SK-N-SH treated with all-trans-retinoic acid at 6 μM for 48 hours (cell line): ENCODE measurements around the gene VCAN.

Experiments used
- ATAC-seq: fragments of 200-7000 bp; cut with Tn5 transposase; 3 replicates; pipeline ENCODE4 v1.9.1; 2020; ENCODE audit warnings: mild to moderate bottlenecking, moderate library complexity
- ARNTL ChIP-seq: fragments of 450-650 bp; formaldehyde crosslinking; IDR thresholded peaks from 2 replicates; pipeline ENCODE4 v1.5.0; 2020; ENCODE audit warnings: low read depth, mild to moderate bottlenecking, moderate library complexity, borderline replicate concordance
- BACH2 ChIP-seq: fragments of 250-450 bp; sonication (Bioruptor Pico); IDR thresholded peaks from 2 replicates; pipeline ENCODE4 v1.9.0; 2021; ENCODE audit warnings: mild to moderate bottlenecking, borderline replicate concordance
- CSDC2 ChIP-seq: fragments of 250-450 bp; sonication (Bioruptor Pico); IDR thresholded peaks from 2 replicates; pipeline ENCODE4 v1.5.0; 2020; ENCODE audit warnings: mild to moderate bottlenecking, moderate library complexity
- ESRRG ChIP-seq: fragments of 250-450 bp; sonication (Bioruptor Pico); IDR thresholded peaks from 2 replicates; pipeline ENCODE4 v1.6.1; 2021; ENCODE audit warnings: mild to moderate bottlenecking
- GLIS3 ChIP-seq: fragments of 250-450 bp; sonication (Bioruptor Pico); IDR thresholded peaks from 2 replicates; pipeline ENCODE4 v1.5.0; 2020; ENCODE audit warnings: mild to moderate bottlenecking, moderate library complexity
- ISL1 ChIP-seq: fragments of 250-450 bp; sonication (Bioruptor Pico); IDR thresholded peaks from 2 replicates; pipeline ENCODE4 v2.1.2; 2022; ENCODE audit warnings: mild to moderate bottlenecking, moderate library complexity
- OSR1 ChIP-seq: fragments of 250-450 bp; sonication (Bioruptor Pico); IDR thresholded peaks from 2 replicates; pipeline ENCODE4 v1.8.0; 2022; ENCODE audit warnings: moderate library complexity, mild to moderate bottlenecking, inconsistent platforms
- PPARA ChIP-seq: fragments of 250-450 bp; sonication (Bioruptor Pico); IDR thresholded peaks from 2 replicates; pipeline ENCODE4 v1.5.0; 2020; ENCODE audit warnings: mild to moderate bottlenecking, borderline replicate concordance
- RARB ChIP-seq: fragments of 250-450 bp; sonication (Bioruptor Pico); IDR thresholded peaks from 2 replicates; pipeline ENCODE4 v1.8.0; 2021; ENCODE audit warnings: mild to moderate bottlenecking, moderate library complexity
- SNAI2 ChIP-seq: fragments of 250-450 bp; sonication (Bioruptor Pico); IDR thresholded peaks from 2 replicates; pipeline ENCODE4 v1.5.0; 2020; ENCODE audit warnings: mild to moderate bottlenecking, moderate library complexity
- TCF4 ChIP-seq: fragments of 250-450 bp; sonication (Bioruptor Pico); IDR thresholded peaks from 2 replicates; pipeline ENCODE4 v1.8.0; 2021; ENCODE audit warnings: mild to moderate bottlenecking, moderate library complexity, borderline replicate concordance
- TOX ChIP-seq: fragments of 250-450 bp; sonication (Bioruptor Pico); IDR thresholded peaks from 2 replicates; pipeline ENCODE4 v1.8.0; 2021; ENCODE audit warnings: mild to moderate bottlenecking, moderate library complexity, borderline replicate concordance
- ZC3H10 ChIP-seq: fragments of 250-450 bp; sonication (Bioruptor Pico); IDR thresholded peaks from 2 replicates; pipeline ENCODE4 v1.5.1; 2021; ENCODE audit warnings: mild to moderate bottlenecking, moderate library complexity
- ZFP3 ChIP-seq: fragments of 250-450 bp; sonication (Bioruptor Pico); IDR thresholded peaks from 2 replicates; pipeline ENCODE4 v1.5.0; 2020; ENCODE audit warnings: mild to moderate bottlenecking, moderate library complexity
- ZFP30 ChIP-seq: fragments of 450-650 bp; formaldehyde crosslinking; IDR thresholded peaks from 2 replicates; pipeline ENCODE4 v1.5.0; 2022; ENCODE audit warnings: mild to moderate bottlenecking, moderate library complexity
- ZNF565 ChIP-seq: fragments of 450-650 bp; formaldehyde crosslinking; conservative IDR thresholded peaks from 2 replicates; pipeline ENCODE4 v1.5.0; 2020; ENCODE audit warnings: low read depth, mild to moderate bottlenecking, moderate library complexity
- ZNF8 ChIP-seq: fragments of 450-650 bp; formaldehyde crosslinking; IDR thresholded peaks from 2 replicates; pipeline ENCODE4 v1.5.0; 2020; ENCODE audit warnings: mild to moderate bottlenecking, moderate library complexity
- TF ChIP-seq, protein P1 (sequence below): fragments of 250-450 bp; sonication (Bioruptor Pico); IDR thresholded peaks from 2 replicates; pipeline ENCODE4 v1.5.1; 2020; ENCODE audit warnings: low read depth, mild to moderate bottlenecking, moderate library complexity
- TF ChIP-seq, protein P2 (sequence below): fragments of 250-450 bp; sonication (Bioruptor Pico); IDR thresholded peaks from 2 replicates; pipeline ENCODE4 v1.5.0; 2020; ENCODE audit warnings: mild to moderate bottlenecking, moderate library complexity
- TF ChIP-seq, protein P3 (sequence below): fragments of 250-450 bp; sonication (Bioruptor Pico); IDR thresholded peaks from 2 replicates; pipeline ENCODE4 v1.5.1; 2021; ENCODE audit warnings: mild to moderate bottlenecking, moderate library complexity
- TF ChIP-seq, protein P4 (sequence below): fragments of 250-450 bp; sonication (Bioruptor Pico); IDR thresholded peaks from 2 replicates; pipeline ENCODE4 v1.8.0; 2021; ENCODE audit warnings: low read depth, mild to moderate bottlenecking, moderate library complexity, borderline replicate concordance
- TF ChIP-seq, protein P5 (sequence below): fragments of 250-450 bp; sonication (Bioruptor Pico); IDR thresholded peaks from 2 replicates; pipeline ENCODE4 v1.8.0; 2020; ENCODE audit warnings: mild to moderate bottlenecking, moderate library complexity, borderline replicate concordance

Gene VCAN

DNA sequence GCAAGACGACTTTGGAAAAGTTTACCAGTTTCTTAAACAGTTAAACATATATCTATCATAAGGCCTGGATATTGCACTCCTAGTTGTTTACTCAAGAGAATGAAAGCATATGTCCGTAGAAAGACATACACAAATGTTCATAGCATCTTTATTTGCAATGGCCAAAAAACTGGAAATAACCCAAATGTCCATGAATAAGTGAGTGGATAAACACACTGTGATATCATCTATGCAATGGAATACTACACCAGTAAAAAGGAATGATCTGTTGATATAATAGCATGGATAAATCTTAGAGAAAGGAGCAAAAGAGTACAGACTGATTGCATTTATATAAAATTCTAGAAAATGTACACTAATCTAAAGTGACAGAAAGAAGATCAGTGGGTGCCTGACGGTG lies 28.0 kb upstream of the VCAN start:
- ATAC-seq = no peak
- TF ChIP-seq, protein P1, sequence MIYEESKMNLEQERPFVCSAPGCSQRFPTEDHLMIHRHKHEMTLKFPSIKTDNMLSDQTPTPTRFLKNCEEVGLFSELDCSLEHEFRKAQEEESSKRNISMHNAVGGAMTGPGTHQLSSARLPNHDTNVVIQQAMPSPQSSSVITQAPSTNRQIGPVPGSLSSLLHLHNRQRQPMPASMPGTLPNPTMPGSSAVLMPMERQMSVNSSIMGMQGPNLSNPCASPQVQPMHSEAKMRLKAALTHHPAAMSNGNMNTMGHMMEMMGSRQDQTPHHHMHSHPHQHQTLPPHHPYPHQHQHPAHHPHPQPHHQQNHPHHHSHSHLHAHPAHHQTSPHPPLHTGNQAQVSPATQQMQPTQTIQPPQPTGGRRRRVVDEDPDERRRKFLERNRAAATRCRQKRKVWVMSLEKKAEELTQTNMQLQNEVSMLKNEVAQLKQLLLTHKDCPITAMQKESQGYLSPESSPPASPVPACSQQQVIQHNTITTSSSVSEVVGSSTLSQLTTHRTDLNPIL (CRISPR knock-in tag) = no peak
- TF ChIP-seq ARNTL (CRISPR knock-in tag) (no peak), PPARA (no peak)

DNA sequence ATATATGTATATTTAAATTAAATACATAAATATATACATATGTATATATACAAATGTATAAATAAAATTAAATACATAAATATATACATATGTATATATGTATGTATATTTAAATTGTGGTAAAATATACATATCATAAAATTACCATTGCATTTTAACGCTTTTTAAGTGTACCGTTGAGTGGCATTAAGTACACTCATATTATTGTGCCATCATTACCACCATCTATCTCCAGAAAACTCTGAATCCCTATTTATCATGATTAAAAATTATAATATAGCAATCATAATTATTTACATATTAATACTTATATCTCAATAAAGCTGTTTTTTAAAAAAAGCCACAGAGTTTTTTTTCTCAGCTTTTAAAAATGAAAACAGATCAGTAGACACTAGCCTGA lies 27.1 kb upstream of the VCAN start:
- TF ChIP-seq RARB (CRISPR knock-in tag) = no peak
- TF ChIP-seq ISL1 (CRISPR knock-in tag) = no peak
- no peak for TF ChIP-seq ZFP30 (CRISPR knock-in tag)
- no peak for TF ChIP-seq BACH2
- no peak for TF ChIP-seq ZNF8
- no peak for TF ChIP-seq GLIS3 (CRISPR knock-in tag)
- TF ChIP-seq, protein P2, sequence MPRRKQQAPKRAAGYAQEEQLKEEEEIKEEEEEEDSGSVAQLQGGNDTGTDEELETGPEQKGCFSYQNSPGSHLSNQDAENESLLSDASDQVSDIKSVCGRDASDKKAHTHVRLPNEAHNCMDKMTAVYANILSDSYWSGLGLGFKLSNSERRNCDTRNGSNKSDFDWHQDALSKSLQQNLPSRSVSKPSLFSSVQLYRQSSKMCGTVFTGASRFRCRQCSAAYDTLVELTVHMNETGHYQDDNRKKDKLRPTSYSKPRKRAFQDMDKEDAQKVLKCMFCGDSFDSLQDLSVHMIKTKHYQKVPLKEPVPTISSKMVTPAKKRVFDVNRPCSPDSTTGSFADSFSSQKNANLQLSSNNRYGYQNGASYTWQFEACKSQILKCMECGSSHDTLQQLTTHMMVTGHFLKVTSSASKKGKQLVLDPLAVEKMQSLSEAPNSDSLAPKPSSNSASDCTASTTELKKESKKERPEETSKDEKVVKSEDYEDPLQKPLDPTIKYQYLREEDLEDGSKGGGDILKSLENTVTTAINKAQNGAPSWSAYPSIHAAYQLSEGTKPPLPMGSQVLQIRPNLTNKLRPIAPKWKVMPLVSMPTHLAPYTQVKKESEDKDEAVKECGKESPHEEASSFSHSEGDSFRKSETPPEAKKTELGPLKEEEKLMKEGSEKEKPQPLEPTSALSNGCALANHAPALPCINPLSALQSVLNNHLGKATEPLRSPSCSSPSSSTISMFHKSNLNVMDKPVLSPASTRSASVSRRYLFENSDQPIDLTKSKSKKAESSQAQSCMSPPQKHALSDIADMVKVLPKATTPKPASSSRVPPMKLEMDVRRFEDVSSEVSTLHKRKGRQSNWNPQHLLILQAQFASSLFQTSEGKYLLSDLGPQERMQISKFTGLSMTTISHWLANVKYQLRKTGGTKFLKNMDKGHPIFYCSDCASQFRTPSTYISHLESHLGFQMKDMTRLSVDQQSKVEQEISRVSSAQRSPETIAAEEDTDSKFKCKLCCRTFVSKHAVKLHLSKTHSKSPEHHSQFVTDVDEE (CRISPR knock-in tag) = no peak
- TF ChIP-seq, protein P3, sequence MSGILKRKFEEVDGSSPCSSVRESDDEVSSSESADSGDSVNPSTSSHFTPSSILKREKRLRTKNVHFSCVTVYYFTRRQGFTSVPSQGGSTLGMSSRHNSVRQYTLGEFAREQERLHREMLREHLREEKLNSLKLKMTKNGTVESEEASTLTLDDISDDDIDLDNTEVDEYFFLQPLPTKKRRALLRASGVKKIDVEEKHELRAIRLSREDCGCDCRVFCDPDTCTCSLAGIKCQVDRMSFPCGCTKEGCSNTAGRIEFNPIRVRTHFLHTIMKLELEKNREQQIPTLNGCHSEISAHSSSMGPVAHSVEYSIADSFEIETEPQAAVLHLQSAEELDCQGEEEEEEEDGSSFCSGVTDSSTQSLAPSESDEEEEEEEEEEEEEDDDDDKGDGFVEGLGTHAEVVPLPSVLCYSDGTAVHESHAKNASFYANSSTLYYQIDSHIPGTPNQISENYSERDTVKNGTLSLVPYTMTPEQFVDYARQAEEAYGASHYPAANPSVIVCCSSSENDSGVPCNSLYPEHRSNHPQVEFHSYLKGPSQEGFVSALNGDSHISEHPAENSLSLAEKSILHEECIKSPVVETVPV (CRISPR knock-in tag) = no peak
- TF ChIP-seq OSR1 (CRISPR knock-in tag) = no peak
- no peak for TF ChIP-seq ZC3H10 (CRISPR knock-in tag)
- no peak for TF ChIP-seq TOX (CRISPR knock-in tag)
- no peak for ATAC-seq

DNA sequence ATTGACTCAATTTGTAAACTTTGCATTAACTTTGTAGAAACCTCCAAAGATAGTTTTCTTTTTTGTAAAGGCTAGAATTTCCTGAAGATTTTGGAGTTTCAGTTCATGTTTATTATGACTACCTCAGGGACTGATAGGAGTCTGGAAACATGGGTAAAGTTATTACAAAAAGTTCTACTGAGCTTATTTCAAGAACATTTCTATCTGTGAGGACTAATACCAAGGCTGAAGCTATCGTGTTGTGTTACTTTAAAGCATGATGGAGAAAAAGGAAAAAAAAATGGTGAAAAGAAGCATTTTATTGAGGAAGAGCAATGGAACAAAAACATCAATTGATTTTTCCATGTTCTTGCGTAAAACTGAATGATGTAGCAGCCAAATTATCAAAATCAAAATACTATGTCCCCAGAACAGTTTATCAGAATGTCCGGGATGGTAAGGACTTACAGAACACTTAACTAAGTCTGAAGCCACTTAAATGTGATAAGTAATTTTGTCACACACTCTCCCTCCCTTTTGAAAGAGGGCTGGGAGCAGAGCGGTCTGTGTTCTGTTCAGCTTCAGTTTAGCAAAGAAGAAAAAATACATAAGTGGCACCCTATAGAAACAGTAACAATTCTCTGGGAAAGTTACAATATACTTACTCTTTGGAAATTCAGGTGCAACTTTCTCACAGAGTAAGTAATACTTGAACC lies 25.1 kb upstream of the VCAN start:
- ATAC-seq = no peak
- TF ChIP-seq TCF4 (CRISPR knock-in tag) (no peak), SNAI2 (CRISPR knock-in tag) (no peak), OSR1 (CRISPR knock-in tag) (no peak), PPARA (no peak), ZNF565 (no peak), ISL1 (CRISPR knock-in tag) (no peak), RARB (CRISPR knock-in tag) (no peak), ZFP3 (CRISPR knock-in tag) (no peak), BACH2 (no peak)
- TF ChIP-seq, protein P1 (CRISPR knock-in tag) = no peak
- TF ChIP-seq, all 23 proteins: peak for 0

DNA sequence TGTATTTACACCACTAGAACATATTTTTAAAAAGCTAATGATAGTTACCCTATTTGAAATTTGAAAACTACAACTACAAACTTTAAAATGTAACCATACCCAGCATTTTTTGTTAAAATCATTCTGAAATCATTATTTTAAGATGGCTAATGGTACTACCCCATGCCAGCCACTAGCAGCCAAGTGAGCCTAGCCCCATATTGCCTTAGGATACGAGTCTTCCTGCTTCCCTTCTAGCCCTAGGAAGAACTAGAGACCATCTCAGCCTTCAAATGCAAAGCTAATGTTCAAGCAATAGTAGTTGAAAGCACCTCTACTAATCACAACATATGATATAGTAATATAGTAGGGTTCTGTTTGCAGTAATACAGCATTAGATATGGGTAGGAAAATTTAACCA lies 24.0 kb upstream of the VCAN start:
- no peak for ATAC-seq
- TF ChIP-seq TOX (CRISPR knock-in tag) (no peak), ARNTL (CRISPR knock-in tag) (no peak), TCF4 (CRISPR knock-in tag) (no peak), OSR1 (CRISPR knock-in tag) (no peak), ZC3H10 (CRISPR knock-in tag) (no peak), RARB (CRISPR knock-in tag) (no peak), ZFP3 (CRISPR knock-in tag) (no peak), ESRRG (CRISPR knock-in tag) (no peak), CSDC2 (CRISPR knock-in tag) (no peak), ZNF565 (no peak)
- TF ChIP-seq, protein P4, sequence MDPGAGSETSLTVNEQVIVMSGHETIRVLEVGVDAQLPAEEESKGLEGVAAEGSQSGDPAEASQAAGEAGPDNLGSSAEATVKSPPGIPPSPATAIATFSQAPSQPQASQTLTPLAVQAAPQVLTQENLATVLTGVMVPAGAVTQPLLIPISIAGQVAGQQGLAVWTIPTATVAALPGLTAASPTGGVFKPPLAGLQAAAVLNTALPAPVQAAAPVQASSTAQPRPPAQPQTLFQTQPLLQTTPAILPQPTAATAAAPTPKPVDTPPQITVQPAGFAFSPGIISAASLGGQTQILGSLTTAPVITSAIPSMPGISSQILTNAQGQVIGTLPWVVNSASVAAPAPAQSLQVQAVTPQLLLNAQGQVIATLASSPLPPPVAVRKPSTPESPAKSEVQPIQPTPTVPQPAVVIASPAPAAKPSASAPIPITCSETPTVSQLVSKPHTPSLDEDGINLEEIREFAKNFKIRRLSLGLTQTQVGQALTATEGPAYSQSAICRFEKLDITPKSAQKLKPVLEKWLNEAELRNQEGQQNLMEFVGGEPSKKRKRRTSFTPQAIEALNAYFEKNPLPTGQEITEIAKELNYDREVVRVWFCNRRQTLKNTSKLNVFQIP (CRISPR knock-in tag) = no peak
- TF ChIP-seq, protein P1 (CRISPR knock-in tag) = no peak
- TF ChIP-seq, protein P5, sequence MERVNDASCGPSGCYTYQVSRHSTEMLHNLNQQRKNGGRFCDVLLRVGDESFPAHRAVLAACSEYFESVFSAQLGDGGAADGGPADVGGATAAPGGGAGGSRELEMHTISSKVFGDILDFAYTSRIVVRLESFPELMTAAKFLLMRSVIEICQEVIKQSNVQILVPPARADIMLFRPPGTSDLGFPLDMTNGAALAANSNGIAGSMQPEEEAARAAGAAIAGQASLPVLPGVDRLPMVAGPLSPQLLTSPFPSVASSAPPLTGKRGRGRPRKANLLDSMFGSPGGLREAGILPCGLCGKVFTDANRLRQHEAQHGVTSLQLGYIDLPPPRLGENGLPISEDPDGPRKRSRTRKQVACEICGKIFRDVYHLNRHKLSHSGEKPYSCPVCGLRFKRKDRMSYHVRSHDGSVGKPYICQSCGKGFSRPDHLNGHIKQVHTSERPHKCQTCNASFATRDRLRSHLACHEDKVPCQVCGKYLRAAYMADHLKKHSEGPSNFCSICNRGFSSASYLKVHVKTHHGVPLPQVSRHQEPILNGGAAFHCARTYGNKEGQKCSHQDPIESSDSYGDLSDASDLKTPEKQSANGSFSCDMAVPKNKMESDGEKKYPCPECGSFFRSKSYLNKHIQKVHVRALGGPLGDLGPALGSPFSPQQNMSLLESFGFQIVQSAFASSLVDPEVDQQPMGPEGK (CRISPR knock-in tag) = no peak
